Renal cortex interstitium (tissue), 11 donors: ENCODE data around the gene SLC7A4. TPM values are rescaled to one million over a fixed set of nuclear protein-coding genes. Genes with fewer than 3 reads are reported as not detected.
"Not testable (repeated sequence)": the region's sequence is repeated elsewhere in the genome, so short reads cannot be mapped to it uniquely, and the experiment has no call there.

ENCODE experiments used
- DNase-seq, 11 donors: peaks; one replicate each; pipeline ENCODE4 v3.0.0-alpha.2; 2013; ENCODE audit warnings: low read depth in 9 of 11, low spot score in 4 of 11; ENCODE audit errors: extremely low read depth in 1 of 11
- polyA plus RNA-seq, 3 donors: library from polyadenylated mRNA; unstranded; fragments of 120-200 nt; gene quantifications; one replicate each; pipeline ENCODE4 v1.2.1, GENCODE V29; 2013; ENCODE audit not compliant: insufficient read length in 3 of 3

Gene SLC7A4
- polyA plus RNA-seq, 3 donors, result 0.91 to 1.5 (median 1.4) TPM

- no peak for DNase-seq
Observed at GRCh38 chr22:21047035-21047661, 14.8 kb upstream of the SLC7A4 start.

DNA sequence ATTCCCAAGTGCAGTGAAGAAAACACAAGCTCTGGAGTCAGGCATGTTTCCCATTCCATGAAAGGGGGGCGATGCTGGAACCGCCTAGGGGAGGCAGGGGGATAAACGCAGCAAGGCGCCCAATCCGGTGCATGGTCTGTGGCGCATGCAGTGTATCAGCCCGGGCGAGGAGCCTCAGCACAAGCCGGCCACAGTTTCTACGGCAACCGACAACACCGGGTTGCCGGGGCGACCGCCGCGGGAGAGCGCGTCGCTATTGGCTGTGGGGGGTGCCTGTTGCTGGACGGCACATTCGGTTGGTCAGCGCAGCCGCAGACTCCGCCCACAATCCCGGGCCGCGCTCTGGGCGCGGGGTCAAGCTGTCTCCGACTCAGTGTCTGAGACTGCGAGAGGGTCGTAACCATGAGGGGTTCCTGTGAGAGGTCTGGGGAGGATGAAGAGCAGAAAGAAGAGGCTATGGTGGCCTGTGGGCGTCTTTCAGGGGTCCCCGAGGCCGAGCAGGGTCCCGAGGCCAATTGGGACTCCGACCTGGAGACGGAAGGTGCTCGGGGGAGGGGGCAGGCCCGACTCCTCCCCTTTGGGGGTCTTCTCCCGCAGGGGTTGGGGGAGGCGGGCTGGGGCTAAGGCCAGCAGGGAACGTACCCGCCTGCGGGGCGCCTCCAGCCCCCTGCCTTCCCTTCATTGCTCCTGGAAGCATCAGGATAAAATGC is 13.4 kb upstream of the SLC7A4 start, which contains the start of gene LRRC74B:
Gene LRRC74B (plus strand): TSS at position 362 of the 710 bp plus-strand sequence. CDS start 41 bp downstream, at position 403.
- peak; percentile 64 to 87 (median 84) for DNase-seq

- DNase-seq, result peak in 1 of 11 donors; percentile 13
Observed at GRCh38 chr22:21044931-21045584, 12.7 kb upstream of the SLC7A4 start.

GRCh38 chr22:21043860-21044535 is 11.6 kb upstream of the SLC7A4 start:
- no peak for DNase-seq

GRCh38 chr22:21042978-21043859 is 10.9 kb upstream of the SLC7A4 start:
- DNase-seq, result no peak

DNA sequence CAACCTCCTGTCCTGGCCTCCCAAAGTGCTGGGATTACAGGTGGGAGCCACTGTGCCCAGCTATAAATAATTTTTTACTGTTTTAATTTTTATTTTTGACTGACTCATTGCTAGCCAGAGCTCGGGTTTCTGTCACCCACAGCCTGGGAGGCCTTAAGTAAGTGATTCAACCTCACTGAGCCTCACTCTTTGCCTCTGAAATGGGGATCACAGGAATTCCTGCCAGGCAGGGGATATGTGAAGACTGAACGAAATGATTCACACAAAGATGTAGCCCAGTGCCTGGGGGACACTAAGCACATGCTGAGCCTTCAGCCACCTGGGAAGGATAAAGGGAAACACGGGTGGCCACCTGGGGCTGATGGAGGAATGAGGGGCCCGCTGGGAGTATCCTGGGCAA is 9.6 kb upstream of the SLC7A4 start:
- DNase-seq, result no peak

DNA sequence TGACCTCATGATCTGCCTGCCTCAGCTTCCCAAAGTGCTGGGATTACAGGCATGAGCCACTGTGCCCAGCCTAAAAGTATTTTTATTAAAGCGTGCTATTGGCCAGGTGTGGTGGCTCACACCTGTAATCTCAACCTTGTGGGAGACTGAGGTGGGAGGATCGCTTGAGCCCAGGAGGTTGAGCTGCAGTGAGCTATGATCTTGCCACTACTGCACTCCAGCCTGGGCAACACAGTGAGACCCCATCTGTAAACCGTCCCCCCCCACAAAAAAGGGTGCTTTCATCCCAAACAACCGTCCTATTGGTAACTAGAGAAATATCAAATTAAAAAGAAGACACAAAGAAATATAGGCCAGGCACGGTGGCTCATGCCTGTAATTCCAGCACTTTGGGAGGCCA is 6.8 kb upstream of the SLC7A4 start:
- not testable (repeated sequence) for DNase-seq

GRCh38 chr22:21038405-21038804 is 6.0 kb upstream of the SLC7A4 start:
- no peak for DNase-seq

DNA sequence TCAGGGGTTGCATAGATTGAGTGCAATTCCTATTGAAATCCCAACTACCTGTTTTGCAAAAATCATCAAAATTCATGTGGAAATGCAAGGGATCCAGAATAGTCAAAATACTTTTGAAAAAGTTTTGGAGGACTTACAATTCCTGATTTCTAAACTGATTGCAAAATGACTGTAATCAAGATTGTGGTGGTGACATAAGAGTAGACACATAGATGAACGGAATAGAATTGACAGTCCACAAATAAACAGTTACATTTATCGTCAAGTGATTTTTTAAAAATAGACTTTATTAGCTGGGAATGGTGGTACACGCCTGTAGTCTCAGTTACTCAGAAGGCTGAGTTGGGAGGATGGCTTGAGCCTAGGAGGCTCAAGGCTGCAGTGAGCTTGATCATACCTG is 2.6 kb upstream of the SLC7A4 start:
- DNase-seq, result no peak

GRCh38 chr22:21033895-21034294 is 1.5 kb upstream of the SLC7A4 start:
- DNase-seq, result no peak

GRCh38 chr22:21032868-21033688 is 717 bp upstream of the SLC7A4 start:
- no peak for DNase-seq

DNA sequence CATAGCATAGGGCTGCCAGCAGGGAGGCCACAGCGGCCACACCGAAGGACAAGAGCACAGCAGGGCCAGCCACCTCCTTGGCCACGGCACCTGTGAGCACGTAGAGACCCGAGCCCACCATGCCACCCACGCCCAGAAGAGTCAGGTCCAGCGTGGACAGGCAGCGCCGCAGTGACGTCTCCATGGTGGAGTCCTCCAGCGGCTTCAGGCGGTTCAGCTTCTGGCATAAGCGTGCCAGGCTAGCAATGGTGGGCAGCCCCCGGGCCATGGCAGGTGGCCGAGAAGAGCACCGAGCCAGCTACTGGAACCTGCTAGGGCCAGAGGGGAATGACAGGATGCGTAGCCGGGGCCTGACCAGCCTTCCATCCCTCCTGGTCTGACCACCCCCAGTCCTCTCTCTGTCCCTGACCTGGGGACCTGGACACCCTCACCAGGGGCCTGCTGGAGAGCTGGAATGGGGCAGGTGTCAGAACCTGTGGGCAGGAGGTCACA is 770 bp downstream of the SLC7A4 start:
- DNase-seq, result no peak

DNA sequence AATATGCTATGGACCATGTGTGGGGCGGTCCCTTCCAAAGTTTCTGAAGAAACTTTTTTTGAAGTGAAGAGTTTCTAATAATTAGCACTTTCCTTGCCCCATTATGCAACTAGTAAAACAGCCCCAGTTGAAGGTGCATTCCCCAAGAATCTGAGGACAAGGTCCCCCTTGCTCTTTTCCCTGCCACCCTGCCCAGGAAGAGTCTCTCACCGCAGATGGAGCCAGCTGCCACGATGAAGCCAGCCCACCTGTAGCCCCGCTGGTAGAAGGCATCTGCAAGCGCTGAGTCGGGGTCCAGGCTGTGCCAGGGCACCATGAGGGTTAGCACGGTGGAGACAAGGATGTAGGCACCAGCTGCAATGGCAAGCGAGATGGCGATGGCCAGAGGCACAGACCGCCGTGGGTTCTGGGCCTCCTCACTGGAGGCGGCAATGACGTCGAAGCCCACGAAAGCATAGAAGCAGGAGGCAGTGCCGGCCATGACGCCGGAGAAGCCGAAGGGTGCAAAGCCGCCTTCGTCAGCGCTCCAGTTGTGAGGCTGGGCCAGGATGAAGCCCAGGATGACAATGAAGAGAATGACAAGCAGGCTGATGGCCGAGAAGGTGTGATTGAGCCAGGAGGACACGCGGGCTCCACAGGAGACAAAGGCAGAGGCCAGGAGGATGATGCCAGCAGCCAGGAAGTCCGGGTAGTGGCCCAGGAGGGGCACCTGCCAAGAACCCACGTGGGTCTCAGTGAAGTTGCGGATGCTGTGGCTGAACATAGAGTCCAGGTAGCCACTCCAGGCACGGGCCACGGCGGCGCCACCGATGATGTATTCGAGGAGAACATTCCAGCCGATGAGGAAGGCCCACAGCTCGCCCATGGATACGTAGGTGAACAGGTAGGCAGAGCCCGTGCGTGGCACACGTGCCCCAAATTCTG is 1.5 kb downstream of the SLC7A4 start:
- no peak for DNase-seq

DNA sequence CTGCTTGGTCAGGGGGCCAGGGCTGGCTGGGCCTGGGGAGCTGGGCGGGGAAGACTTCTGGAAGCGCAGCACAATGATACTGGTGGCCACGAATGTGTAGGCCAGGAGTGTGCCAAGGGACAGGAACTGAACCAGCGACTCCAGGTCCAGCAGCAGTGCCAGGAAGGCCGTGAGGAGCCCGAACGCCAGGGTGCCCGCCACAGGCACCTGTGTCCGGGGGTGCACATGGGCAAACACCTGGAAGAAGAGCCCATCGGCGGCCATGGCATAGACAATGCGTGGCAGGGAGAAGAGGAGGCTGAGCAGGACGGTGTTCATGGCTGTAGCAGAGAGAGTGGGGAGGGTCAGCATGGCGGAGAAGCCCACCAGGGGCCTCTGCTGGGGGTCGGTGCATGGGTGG is 2.3 kb downstream of the SLC7A4 start:
- no peak for DNase-seq

DNA sequence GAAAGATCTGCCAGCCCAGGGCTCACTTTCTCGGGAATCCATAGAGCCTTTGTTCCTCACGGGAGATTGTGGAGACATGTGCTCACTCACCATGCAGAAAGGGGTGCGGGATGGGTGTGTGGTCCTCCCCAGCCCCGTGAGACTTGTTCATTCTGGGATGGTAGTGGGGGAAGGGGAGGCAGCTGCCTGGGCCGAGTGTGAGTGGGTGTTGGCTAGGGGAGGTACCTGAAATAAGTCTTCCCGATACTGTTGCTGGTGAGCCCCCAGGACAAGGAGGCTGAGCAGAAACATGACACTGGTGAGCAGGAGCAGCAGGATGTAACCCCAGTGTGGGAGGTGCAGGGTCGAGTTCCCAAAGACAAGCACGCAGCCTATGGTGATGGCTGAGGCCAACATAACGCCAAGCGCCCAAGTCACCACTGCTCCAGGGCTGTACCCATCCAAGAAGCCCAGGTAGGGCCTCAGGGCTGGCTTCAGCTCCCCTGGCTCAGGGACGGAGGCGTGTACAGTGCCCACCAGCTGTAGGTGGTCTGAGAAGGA is 2.8 kb downstream of the SLC7A4 start:
- DNase-seq, result no peak
